Subcutaneous adipose tissue (tissue), 4 donors: Measurements from ENCODE around the gene GCK. TPM values are rescaled to one million over a fixed set of nuclear protein-coding genes. Genes with fewer than 3 reads are reported as not detected.

Experiments
- CTCF ChIP-seq: fragments of 450-650 bp; IDR thresholded peaks from one replicate; pipeline ENCODE4 v1.5.1; 2016; ENCODE audit warnings: low read depth, mild to moderate bottlenecking, control low read depth, antibody characterized with exemption, moderate library complexity
- total RNA-seq, 4 donors: library from RNA; depleted of rRNA; stranded (reverse); fragments of >200 nt; gene quantifications; one replicate each; pipeline ENCODE4 v1.1.0, GENCODE V29; 2016

Gene GCK
- total RNA-seq, 4 donors from 2014 or later, result 0.22 to 8.1 (median 0.85) TPM; not detected in 1

- TF ChIP-seq CTCF, result no peak
Measured at GRCh38 chr7:44212581-44213184, 23.4 kb upstream of the GCK start.

- TF ChIP-seq CTCF, result no peak
Measured at GRCh38 chr7:44212018-44212417, 22.8 kb upstream of the GCK start.

GRCh38 chr7:44211126-44211675 is 22.0 kb upstream of the GCK start:
- no peak for TF ChIP-seq CTCF

- no peak for TF ChIP-seq CTCF
Measured at GRCh38 chr7:44210107-44210506, 20.9 kb upstream of the GCK start.

- TF ChIP-seq CTCF, result no peak
Measured at GRCh38 chr7:44208085-44208484, 18.8 kb upstream of the GCK start.

GRCh38 chr7:44206008-44206407 is 16.8 kb upstream of the GCK start:
- TF ChIP-seq CTCF, result no peak

GRCh38 chr7:44201813-44202212 is 12.6 kb upstream of the GCK start:
- TF ChIP-seq CTCF, result no peak
